ENCODE measurements around the gene NCAPH2.

DNA sequence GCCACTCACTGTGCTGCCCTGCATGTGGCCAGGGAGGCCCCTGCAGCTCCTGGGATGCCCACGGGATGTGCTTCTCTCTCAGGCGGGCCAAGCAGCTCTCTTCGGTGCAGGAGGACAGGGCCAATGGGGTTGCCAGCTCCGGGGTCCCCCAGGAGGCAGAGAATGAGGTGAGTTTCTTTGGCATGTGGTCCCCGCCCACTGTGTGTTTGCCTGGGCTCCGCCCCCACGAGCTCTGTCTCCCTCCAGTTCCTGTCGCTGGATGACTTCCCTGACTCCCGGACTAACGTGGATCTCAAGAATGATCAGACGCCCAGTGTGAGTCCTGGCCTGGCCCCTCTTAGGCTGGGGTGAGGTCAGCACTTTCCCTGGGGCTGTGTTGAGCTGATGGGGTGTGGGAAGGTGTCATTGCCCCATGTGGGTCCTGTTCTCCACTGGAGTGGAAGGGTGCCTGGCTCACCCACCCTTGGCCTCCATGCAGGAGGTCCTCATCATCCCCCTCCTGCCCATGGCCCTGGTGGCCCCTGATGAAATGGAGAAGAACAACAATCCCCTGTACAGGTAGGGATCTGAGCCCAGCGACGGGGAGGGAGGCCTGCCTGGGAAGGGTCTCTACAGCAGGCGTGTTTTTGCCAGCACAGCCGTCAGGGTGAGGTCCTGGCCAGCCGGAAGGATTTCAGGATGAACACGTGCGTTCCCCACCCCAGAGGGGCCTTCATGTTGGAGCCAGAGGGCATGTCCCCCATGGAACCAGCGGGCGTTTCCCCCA is 9.7 kb downstream of the NCAPH2 start:
- TF ChIP-seq POLR2AphosphoS5 (IDR thresholded peaks at IDR 0.05; ENCODE audit: borderline replicate concordance, low read depth, low read length) (no peak), EZH2 (IDR thresholded peaks at IDR 0.05) (no peak), FOXP2 (optimal IDR thresholded peaks at IDR 0.05; ENCODE audit: control extremely low read depth, extremely low read length, insufficient read depth) (no peak)

Data from SK-N-MC (cell line).